Measurements from ENCODE around the gene DNAJC22. TPM values are rescaled to one million over a fixed set of nuclear protein-coding genes. Genes with fewer than 3 reads are reported as not detected.
A peak's percentile ranks its signal among the peaks of the same experiment; 100 is the strongest.

DNAJC22 gene
- polyA plus RNA-seq, 2 donors, result 0.02 TPM

GRCh38 chr12:49342914-49343731, 3.6 kb upstream of the DNAJC22 start:
- Histone ChIP-seq H3K4me3 (ENCODE audit: low read depth in 1 of 2, low read length in 2 of 2) (peak overlapping the region in 1 of 2 donors; percentile 32), H3K36me3 (ENCODE audit: control insufficient read depth in 2 of 2, insufficient read depth in 2 of 2, low read length in 1 of 2) (no peaks in the 10 kb centered on the region), H3K9me3 (ENCODE audit: control insufficient read depth in 2 of 2, insufficient read depth in 1 of 2, low read depth in 1 of 2, low read length in 1 of 2) (no peaks in the 10 kb centered on the region), H3K27me3 (ENCODE audit: control insufficient read depth in 1 of 2, insufficient read depth in 2 of 2, low read length in 2 of 2) (peaks cover 0 to 20% of the 10 kb centered on the region in 2 donors), H3K4me1 (ENCODE audit: control insufficient read depth in 2 of 2, insufficient read depth in 2 of 2, low read length in 1 of 2) (peaks cover 12 to 33% of the 10 kb centered on the region in 2 donors), H3K27ac (ENCODE audit: low read depth in 2 of 2, low read length in 1 of 2) (no peak overlapping the region)
- WGBS, 2 donors, result 3 to 4% methylated on average over 33 of the region's 33 CpGs

- no peaks in the 10 kb centered on the region for H3K9me3 ChIP-seq (ENCODE audit: control insufficient read depth in 2 of 2, insufficient read depth in 1 of 2, low read depth in 1 of 2, low read length in 1 of 2)
- H3K27ac ChIP-seq (ENCODE audit: low read depth in 2 of 2, low read length in 1 of 2), result no peak overlapping the region
- 14 to 18% methylated on average over 15 of the region's 15 CpGs for WGBS, 2 donors
- H3K27me3 ChIP-seq (ENCODE audit: control insufficient read depth in 1 of 2, insufficient read depth in 2 of 2, low read length in 2 of 2), result peaks cover 0 to 20% of the 10 kb centered on the region in 2 donors
- H3K4me3 ChIP-seq (ENCODE audit: low read depth in 1 of 2, low read length in 2 of 2), result no peak overlapping the region
- H3K4me1 ChIP-seq (ENCODE audit: control insufficient read depth in 2 of 2, insufficient read depth in 2 of 2, low read length in 1 of 2), result peaks cover 12 to 33% of the 10 kb centered on the region in 2 donors
- no peaks in the 10 kb centered on the region for H3K36me3 ChIP-seq (ENCODE audit: control insufficient read depth in 2 of 2, insufficient read depth in 2 of 2, low read length in 1 of 2)
Observed at GRCh38 chr12:49344486-49345050, 2.1 kb upstream of the DNAJC22 start.

GRCh38 chr12:49345051-49345824, 1.4 kb upstream of the DNAJC22 start:
- Histone ChIP-seq H3K27ac (ENCODE audit: low read depth in 2 of 2, low read length in 1 of 2) (no peak overlapping the region), H3K9me3 (ENCODE audit: control insufficient read depth in 2 of 2, insufficient read depth in 1 of 2, low read depth in 1 of 2, low read length in 1 of 2) (no peaks in the 10 kb centered on the region), H3K4me3 (ENCODE audit: low read depth in 1 of 2, low read length in 2 of 2) (peak overlapping the region in 1 of 2 donors; percentile 37), H3K27me3 (ENCODE audit: control insufficient read depth in 1 of 2, insufficient read depth in 2 of 2, low read length in 2 of 2) (peaks cover 0 to 20% of the 10 kb centered on the region in 2 donors), H3K4me1 (ENCODE audit: control insufficient read depth in 2 of 2, insufficient read depth in 2 of 2, low read length in 1 of 2) (peaks cover 12 to 33% of the 10 kb centered on the region in 2 donors), H3K36me3 (ENCODE audit: control insufficient read depth in 2 of 2, insufficient read depth in 2 of 2, low read length in 1 of 2) (no peaks in the 10 kb centered on the region)
- WGBS, 2 donors, result 1% methylated on average over 70 of the region's 70 CpGs

- 3% methylated on average over 60 to 61 of the region's 61 CpGs for WGBS, 2 donors
- Histone ChIP-seq H3K36me3 (ENCODE audit: control insufficient read depth in 2 of 2, insufficient read depth in 2 of 2, low read length in 1 of 2) (no peaks in the 10 kb centered on the region), H3K27ac (ENCODE audit: low read depth in 2 of 2, low read length in 1 of 2) (no peak overlapping the region), H3K27me3 (ENCODE audit: control insufficient read depth in 1 of 2, insufficient read depth in 2 of 2, low read length in 2 of 2) (peaks cover 0 to 20% of the 10 kb centered on the region in 2 donors), H3K4me1 (ENCODE audit: control insufficient read depth in 2 of 2, insufficient read depth in 2 of 2, low read length in 1 of 2) (peaks cover 12 to 33% of the 10 kb centered on the region in 2 donors), H3K9me3 (ENCODE audit: control insufficient read depth in 2 of 2, insufficient read depth in 1 of 2, low read depth in 1 of 2, low read length in 1 of 2) (no peaks in the 10 kb centered on the region), H3K4me3 (ENCODE audit: low read depth in 1 of 2, low read length in 2 of 2) (peak overlapping the region in 1 of 2 donors; percentile 37)
Observed at GRCh38 chr12:49345825-49346658, 646 bp upstream of the DNAJC22 start.

GRCh38 chr12:49347311-49348193, 864 bp downstream of the DNAJC22 start:
- H3K4me1 ChIP-seq (ENCODE audit: control insufficient read depth in 2 of 2, insufficient read depth in 2 of 2, low read length in 1 of 2), result peaks cover 12 to 30% of the 10 kb centered on the region in 2 donors
- WGBS, 2 donors, result 10 to 12% methylated on average over 31 to 37 of the region's 37 CpGs
- H3K27me3 ChIP-seq (ENCODE audit: control insufficient read depth in 1 of 2, insufficient read depth in 2 of 2, low read length in 2 of 2), result peaks cover 0 to 20% of the 10 kb centered on the region in 2 donors
- no peaks in the 10 kb centered on the region for H3K36me3 ChIP-seq (ENCODE audit: control insufficient read depth in 2 of 2, insufficient read depth in 2 of 2, low read length in 1 of 2)
- H3K9me3 ChIP-seq (ENCODE audit: control insufficient read depth in 2 of 2, insufficient read depth in 1 of 2, low read depth in 1 of 2, low read length in 1 of 2), result no peaks in the 10 kb centered on the region
- H3K4me3 ChIP-seq (ENCODE audit: low read depth in 1 of 2, low read length in 2 of 2), result peak overlapping the region; percentile 26 to 37
- H3K27ac ChIP-seq (ENCODE audit: low read depth in 2 of 2, low read length in 1 of 2), result no peak overlapping the region

GRCh38 chr12:49348781-49349180, 2.1 kb downstream of the DNAJC22 start:
- H3K4me1 ChIP-seq (ENCODE audit: control insufficient read depth in 2 of 2, insufficient read depth in 2 of 2, low read length in 1 of 2), result peaks cover 9 to 19% of the 10 kb centered on the region in 2 donors
- H3K27ac ChIP-seq (ENCODE audit: low read depth in 2 of 2, low read length in 1 of 2), result no peak overlapping the region
- peaks cover 0 to 19% of the 10 kb centered on the region in 2 donors for H3K27me3 ChIP-seq (ENCODE audit: control insufficient read depth in 1 of 2, insufficient read depth in 2 of 2, low read length in 2 of 2)
- WGBS, 2 donors, result 92 to 96% methylated on average over 5 of the region's 5 CpGs
- H3K4me3 ChIP-seq (ENCODE audit: low read depth in 1 of 2, low read length in 2 of 2), result no peak overlapping the region
- H3K9me3 ChIP-seq (ENCODE audit: control insufficient read depth in 2 of 2, insufficient read depth in 1 of 2, low read depth in 1 of 2, low read length in 1 of 2), result no peaks in the 10 kb centered on the region
- no peaks in the 10 kb centered on the region for H3K36me3 ChIP-seq (ENCODE audit: control insufficient read depth in 2 of 2, insufficient read depth in 2 of 2, low read length in 1 of 2)

DNA sequence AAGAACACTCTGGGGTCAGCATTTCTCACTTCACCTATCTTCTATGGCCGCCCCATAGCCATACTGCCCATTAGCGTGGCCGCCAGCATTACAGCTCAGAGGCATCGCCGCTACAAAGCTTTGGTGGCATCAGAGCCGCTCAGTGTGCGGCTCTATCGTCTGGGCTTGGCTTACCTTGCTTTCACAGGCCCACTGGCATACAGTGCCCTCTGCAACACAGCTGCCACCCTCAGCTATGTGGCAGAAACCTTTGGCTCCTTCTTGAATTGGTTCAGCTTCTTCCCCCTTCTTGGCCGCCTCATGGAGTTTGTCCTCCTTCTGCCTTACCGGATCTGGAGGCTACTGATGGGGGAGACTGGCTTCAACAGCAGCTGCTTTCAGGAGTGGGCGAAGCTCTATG, 2.6 kb downstream of the DNAJC22 start:
- Histone ChIP-seq H3K4me1 (ENCODE audit: control insufficient read depth in 2 of 2, insufficient read depth in 2 of 2, low read length in 1 of 2) (peaks cover 9 to 19% of the 10 kb centered on the region in 2 donors), H3K27me3 (ENCODE audit: control insufficient read depth in 1 of 2, insufficient read depth in 2 of 2, low read length in 2 of 2) (peaks cover 0 to 14% of the 10 kb centered on the region in 2 donors), H3K36me3 (ENCODE audit: control insufficient read depth in 2 of 2, insufficient read depth in 2 of 2, low read length in 1 of 2) (no peaks in the 10 kb centered on the region), H3K4me3 (ENCODE audit: low read depth in 1 of 2, low read length in 2 of 2) (no peak overlapping the region), H3K9me3 (ENCODE audit: control insufficient read depth in 2 of 2, insufficient read depth in 1 of 2, low read depth in 1 of 2, low read length in 1 of 2) (no peaks in the 10 kb centered on the region), H3K27ac (ENCODE audit: low read depth in 2 of 2, low read length in 1 of 2) (no peak overlapping the region)
- 93 to 97% methylated on average over 11 of the region's 11 CpGs for WGBS, 2 donors

DNA sequence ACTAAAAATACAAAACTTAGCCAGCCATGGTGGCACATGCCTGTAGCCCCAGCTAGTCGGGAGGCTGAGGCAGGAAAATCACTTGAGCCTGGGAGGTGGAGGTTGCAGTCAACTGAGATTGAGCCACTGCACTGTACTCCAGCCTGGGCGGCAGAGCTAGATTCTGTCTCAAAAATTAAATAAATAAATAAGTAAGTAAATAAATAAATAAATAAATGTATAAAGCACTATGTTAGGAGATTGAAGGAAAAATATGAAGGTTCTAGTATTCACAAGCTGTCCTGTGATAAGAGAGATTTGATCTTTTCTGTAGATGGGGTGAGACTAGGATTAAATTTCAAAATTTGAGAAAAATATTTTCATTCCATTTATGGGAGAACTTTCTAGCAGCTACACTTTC, 5.7 kb downstream of the DNAJC22 start:
- Histone ChIP-seq H3K36me3 (ENCODE audit: control insufficient read depth in 2 of 2, insufficient read depth in 2 of 2, low read length in 1 of 2) (no peaks in the 10 kb centered on the region), H3K27ac (ENCODE audit: low read depth in 2 of 2, low read length in 1 of 2) (no peak overlapping the region), H3K27me3 (ENCODE audit: control insufficient read depth in 1 of 2, insufficient read depth in 2 of 2, low read length in 2 of 2) (no peaks in the 10 kb centered on the region), H3K4me1 (ENCODE audit: control insufficient read depth in 2 of 2, insufficient read depth in 2 of 2, low read length in 1 of 2) (peaks cover under 1 to 6% of the 10 kb centered on the region in 2 donors), H3K4me3 (ENCODE audit: low read depth in 1 of 2, low read length in 2 of 2) (no peak overlapping the region), H3K9me3 (ENCODE audit: control insufficient read depth in 2 of 2, insufficient read depth in 1 of 2, low read depth in 1 of 2, low read length in 1 of 2) (no peaks in the 10 kb centered on the region)
- 67 to 81% methylated on average over 2 of the region's 2 CpGs for WGBS, 2 donors
